ENCODE measurements around the gene TMEM9. TPM values are rescaled to one million over a fixed set of nuclear protein-coding genes. Genes with fewer than 3 reads are reported as not detected.

Gene TMEM9
- total and polyA plus RNA-seq, 10 of the 15 experiments (the other 5 are each of a cell fraction or from before 2014, with no cell fraction given), result 7.2 to 46.1 (median 17.3) TPM

DNA sequence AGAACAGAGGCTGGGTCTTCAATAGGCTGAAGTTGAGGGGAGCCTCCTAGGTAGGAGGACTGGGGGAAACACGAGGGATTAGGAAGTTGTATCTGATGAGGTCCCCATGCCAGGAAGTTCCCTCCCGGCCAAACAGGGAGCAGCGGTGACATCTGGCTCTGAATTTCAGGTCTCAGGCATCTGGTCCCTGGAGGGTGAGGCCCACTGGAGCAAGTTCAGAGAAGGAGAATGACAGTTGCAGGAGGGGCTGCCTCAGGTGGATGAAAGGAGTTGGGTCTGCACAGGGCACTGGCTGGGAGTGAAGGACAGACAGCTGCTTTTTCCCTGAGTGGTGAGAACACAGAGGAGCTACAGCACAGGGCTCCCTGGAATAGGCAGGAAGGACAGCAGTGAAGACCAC is 9.1 kb downstream of the TMEM9 start (continued):
- TF ChIP-seq, protein P1, sequence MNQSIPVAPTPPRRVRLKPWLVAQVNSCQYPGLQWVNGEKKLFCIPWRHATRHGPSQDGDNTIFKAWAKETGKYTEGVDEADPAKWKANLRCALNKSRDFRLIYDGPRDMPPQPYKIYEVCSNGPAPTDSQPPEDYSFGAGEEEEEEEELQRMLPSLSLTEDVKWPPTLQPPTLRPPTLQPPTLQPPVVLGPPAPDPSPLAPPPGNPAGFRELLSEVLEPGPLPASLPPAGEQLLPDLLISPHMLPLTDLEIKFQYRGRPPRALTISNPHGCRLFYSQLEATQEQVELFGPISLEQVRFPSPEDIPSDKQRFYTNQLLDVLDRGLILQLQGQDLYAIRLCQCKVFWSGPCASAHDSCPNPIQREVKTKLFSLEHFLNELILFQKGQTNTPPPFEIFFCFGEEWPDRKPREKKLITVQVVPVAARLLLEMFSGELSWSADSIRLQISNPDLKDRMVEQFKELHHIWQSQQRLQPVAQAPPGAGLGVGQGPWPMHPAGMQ (IDR thresholded peaks at IDR 0.05; ENCODE audit: borderline replicate concordance), result no peak
- no peak for TF ChIP-seq ESRRA (IDR thresholded peaks at IDR 0.05; ENCODE audit: low read length)
- no peak for TF ChIP-seq TCF12 (IDR thresholded peaks at IDR 0.05; ENCODE audit: low read depth, low read length)
- TF ChIP-seq SUPT20H (IDR thresholded peaks at IDR 0.05; ENCODE audit: borderline replicate concordance, control insufficient read depth, low read depth, low read length), result no peak
- TF ChIP-seq SRF (IDR thresholded peaks at IDR 0.05; ENCODE audit: low read depth in 2 of 2, low read length in 2 of 2), result no peak
- no peak for TF ChIP-seq SP1 (IDR thresholded peaks at IDR 0.05; ENCODE audit: low read depth, low read length)
- TF ChIP-seq MYC (IDR thresholded peaks at IDR 0.05; ENCODE audit: insufficient read depth, insufficient read length, insufficient replicate concordance, low read length, severe bottlenecking), result no peak
- TF ChIP-seq, protein P2, sequence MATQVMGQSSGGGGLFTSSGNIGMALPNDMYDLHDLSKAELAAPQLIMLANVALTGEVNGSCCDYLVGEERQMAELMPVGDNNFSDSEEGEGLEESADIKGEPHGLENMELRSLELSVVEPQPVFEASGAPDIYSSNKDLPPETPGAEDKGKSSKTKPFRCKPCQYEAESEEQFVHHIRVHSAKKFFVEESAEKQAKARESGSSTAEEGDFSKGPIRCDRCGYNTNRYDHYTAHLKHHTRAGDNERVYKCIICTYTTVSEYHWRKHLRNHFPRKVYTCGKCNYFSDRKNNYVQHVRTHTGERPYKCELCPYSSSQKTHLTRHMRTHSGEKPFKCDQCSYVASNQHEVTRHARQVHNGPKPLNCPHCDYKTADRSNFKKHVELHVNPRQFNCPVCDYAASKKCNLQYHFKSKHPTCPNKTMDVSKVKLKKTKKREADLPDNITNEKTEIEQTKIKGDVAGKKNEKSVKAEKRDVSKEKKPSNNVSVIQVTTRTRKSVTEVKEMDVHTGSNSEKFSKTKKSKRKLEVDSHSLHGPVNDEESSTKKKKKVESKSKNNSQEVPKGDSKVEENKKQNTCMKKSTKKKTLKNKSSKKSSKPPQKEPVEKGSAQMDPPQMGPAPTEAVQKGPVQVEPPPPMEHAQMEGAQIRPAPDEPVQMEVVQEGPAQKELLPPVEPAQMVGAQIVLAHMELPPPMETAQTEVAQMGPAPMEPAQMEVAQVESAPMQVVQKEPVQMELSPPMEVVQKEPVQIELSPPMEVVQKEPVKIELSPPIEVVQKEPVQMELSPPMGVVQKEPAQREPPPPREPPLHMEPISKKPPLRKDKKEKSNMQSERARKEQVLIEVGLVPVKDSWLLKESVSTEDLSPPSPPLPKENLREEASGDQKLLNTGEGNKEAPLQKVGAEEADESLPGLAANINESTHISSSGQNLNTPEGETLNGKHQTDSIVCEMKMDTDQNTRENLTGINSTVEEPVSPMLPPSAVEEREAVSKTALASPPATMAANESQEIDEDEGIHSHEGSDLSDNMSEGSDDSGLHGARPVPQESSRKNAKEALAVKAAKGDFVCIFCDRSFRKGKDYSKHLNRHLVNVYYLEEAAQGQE (IDR thresholded peaks at IDR 0.05; ENCODE audit: low read depth, low read length), result no peak
- TF ChIP-seq PML (IDR thresholded peaks at IDR 0.05; ENCODE audit: low read length), result no peak
- no peak for TF ChIP-seq NR2F1 (conservative IDR thresholded peaks at IDR 0.05)

Data from GM12878 (cell line).